Limb (tissue), 2 donors: Measurements from ENCODE around the gene ARHGAP8.

Experiments
- DNase-seq, 2 donors: peaks; one replicate each; pipeline ENCODE4 v3.0.0-alpha.2; 2016; ENCODE audit errors: extremely low spot score in 2 of 2

ARHGAP8 gene

DNA sequence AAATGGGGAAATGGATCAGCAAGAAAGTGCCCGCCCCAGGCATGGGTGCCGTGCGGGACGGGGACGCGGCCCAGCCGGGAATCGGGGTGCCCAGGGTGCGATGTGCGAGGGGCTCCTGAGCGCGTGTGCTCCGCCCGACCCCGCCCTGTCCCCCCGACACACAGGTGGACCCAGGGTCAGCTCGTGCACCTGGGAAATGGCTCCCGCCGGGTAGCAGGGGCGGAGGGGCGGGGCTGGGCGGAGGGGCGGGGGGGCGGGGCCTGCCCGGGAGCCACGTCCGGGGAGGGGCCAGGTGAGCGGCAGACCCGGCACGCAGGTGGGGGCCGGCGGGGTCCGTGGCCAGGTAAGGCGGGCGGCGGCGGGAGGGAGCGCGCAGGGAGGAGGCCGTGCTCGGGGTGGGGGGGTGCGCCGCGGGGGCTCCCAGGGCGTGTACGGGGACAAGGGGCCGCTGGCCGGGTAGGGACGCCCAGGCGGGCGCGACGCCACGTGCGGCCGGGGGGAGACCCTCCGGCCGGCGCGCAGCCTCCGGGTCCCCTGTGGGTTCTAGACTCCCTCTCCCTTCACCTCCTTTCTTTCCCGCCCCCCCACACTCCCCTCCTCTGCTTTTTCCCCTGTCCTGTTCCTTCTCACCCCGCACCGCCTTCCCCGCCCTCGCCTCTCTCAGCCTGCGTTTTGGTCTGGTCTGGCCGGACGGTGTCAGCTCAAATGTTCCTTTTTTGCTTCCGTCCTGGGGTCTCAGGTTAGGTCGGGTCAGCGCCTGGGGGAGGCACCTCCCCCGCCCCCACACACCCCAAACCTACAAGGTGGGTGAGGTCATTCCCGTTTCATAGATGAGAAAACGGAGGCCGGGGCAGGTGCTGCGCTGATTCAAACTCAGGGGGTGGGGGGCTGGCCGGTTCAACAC is at the start of gene ARHGAP8:
Gene ARHGAP8 (plus strand): TSS at position 291 of the 904 bp plus-strand sequence. CDS start 33,953 bp downstream, outside the sequence.
- peak in 1 of 2 donors; percentile 53 for DNase-seq

DNA sequence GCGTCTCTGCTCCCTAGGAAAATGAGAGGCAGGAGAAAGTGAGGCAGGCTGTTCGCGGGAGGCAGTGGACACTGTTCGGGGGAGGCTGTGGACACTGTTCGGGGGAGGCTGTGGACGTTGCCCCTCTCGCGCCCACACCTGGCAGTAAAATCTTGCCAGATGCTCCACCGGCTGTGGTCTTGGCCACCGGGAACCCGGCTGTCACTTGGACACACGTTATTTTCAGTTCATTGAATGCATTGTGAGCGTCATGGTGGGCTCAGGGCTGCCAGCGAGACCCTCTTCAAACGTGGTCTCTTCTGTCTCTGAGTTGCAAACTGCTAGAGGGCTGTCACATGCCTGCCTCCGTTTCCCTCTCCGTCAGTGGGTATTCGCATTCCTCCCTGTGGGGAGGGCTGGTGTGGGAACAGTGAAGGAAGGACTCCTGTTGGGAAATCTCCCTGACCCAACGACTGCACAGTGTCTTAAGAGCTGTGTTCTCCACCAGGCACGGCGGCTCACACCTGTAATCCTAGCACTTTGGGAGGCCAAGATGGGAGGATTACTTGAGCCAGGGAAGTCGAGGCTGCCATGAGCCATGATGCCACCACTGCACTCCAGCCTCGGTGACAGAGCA is 49.0 kb upstream of the ARHGAP8 start:
- no peak for DNase-seq

DNA sequence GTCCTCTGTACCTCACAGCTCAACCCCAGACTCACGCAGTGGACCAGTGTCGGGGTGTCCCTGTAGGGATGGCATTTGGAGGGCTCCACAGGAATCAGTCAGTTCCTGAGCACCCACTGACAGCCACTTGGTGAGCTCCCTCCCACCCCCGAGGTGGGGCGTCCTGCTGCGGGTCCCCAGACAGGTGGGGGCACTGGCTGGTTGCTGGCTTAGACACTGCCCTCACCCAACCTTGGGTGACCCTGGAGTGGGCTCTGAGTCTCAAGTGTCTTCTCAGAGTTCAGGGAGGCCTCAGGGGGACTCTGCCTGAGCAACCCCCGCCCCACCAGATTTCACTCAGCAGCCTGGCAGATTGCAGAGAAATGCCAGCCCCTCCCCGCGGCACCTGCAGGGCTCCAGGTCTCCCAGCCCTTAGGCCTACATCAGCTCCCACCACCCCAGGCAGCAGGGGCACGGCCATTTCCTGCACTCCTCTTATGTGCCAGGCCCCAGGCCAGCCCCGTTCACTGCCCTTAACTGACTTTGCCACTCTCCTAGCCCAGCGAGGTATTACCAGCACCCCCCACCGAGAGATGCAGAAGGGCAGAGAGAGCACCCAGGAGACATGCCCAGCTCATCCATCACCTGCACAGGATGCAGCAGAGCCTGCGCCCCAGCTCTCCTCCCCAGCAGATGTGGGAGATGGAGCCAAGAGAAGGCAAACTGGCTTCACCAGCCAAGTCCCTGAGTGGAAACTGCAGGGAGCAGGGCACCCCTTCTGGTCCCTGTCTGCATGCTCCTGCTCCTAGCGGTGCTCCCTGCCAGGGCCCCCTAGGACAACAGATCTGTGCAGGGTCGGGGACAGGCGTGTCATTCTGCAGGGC is 48.0 kb upstream of the ARHGAP8 start:
- DNase-seq: no peak

DNA sequence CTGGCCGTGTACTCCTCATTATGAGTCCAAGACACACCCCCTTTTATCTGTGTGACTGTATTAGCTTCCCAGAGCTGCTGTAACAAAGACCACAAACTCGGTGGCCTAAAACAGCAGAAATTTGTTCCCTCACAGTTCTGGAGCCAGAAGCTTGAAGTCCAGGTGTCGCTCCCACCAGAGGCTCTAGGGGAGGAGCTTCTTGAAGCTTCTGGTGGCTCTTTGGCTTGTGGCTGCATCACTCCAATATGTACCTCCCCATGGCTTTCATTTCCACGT is 47.4 kb upstream of the ARHGAP8 start:
- DNase-seq: no peak

DNA sequence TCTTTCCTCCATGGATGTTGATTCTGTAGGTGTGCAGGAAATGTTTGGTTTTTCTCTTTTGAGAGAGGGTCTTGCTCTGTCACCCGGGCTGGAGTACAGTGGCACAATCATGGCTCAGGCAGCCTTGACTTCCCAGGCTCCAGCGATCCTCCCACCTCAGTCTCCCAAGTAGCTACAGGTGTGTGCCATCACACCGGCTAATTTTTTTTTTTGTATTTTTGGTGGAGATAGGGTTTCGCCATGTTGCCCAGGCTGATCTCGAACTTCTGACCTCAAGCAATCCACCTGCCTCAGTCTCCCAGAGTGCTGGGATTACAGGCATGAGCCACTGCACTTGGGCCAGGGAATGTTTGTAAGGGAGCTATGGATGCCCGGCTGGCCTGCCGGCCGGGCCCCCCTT is 45.9 kb upstream of the ARHGAP8 start:
- DNase-seq: no peak

DNA sequence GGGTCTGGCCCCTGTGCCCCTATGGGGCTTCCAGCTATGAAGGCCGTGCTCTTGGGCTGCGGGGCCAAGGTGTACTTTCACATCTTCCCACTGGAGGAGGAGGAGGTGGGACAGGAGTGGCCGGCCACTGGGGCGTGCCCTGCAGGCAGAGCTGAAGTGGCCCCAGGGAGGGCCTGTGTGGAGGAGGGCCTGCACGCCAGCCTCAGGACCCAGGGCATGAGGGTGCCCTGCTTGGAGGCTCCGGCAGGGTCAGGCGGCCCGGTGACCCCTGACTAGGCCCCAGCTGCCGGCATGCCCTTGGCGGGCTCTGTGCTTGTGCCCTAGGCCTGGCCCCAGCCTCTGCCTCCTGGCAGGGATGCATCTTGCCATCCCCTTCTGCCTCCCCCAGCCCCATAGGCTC is 45.2 kb upstream of the ARHGAP8 start:
- DNase-seq: no peak

DNA sequence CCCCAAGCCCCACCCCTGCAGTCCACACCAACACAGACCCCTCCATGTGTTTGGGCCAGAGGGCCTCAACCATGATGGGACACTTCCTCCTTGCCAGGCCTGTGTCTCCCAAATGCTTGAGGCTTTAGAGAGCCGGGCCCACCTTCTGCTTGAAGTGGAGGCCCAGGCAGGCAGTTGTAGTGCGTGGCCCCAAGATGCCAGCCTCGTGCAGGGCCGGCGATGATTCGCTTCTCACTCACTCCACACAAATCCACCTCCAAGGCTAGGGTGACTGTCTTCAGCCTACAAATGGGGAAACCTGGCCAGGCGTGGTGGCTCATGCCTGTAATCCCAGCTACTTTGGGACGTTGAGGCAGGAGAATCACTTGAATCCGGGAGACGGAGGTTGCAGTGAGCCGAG is 44.6 kb upstream of the ARHGAP8 start:
- DNase-seq: no peak

DNA sequence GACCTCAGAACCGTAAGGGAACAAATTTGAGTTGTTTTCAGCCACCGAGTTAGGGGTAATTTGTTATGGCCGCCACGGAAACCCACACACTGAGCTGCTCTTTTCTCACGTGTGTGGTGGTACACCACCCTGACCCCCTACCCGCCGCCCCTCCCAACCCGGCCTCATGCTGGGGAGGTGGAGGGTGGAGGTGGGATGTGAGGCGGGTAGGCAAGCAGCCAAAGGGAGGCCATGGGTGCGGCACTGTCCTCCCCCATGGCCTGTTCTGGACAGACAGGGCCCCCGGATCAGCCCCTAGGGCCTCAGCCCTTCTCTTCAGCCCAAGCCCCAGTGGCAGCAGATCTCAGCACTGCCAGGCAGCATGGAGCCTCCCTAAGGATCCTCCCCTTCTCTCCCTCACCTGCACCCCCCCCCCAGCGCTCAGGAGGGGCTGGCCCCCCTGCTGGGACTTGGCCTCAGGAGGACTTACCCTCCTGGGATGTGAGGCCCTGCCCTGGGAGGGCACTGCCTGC is 42.4 kb upstream of the ARHGAP8 start:
- DNase-seq: no peak

DNA sequence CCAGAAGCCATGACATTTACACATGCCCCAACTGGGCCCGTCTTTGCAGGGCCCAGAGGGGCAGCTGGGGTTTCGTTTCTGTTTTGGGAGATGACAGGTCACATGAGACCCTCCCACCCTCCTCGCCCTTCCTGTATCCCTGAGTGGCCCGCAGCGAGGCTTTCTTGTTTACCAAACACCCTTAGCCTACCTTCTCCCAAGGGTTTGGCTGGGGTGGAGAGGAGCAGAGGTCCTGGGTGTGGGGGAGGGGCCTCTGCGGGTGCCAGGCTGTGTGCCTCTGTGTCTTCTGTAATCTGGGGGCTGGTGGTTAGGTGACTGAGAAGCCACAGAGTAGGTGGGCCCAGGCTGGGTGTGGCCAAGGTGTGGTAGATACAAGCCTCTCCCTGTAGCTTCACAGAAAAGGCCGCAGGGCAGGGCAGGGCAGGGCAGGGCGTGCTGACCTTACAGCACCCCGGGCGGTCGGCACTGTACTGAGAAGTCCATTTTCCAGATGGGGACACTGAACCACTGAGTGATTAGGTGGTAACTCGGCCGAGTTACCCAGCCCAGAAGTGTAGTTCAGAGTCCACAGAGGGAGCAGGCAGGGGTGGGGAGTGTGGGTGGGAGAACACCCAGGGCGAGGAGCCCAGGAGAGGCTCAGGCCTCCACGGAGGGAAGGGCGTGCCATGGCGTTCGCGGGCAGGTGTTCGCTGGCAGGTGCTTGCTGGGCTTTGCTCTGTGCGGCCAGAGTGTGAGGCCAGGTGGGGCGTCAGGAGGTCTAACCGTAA is 41.7 kb upstream of the ARHGAP8 start:
- DNase-seq: no peak

DNA sequence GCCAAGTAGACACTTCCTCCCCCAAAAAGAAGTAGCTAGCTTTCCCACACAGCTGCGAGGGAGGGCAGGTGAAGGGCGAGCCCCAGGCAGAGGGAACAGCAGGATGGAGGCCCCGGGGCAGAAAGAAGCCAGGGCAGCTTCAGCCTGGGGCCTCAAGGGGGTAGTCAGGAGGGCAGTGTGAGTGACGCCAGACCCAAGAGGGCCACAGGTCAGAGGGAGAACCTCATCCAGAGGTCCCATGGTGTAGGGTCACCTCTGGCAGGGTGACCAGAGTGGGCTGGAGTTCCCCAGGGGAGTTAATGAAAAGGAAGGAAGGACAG is 41.2 kb upstream of the ARHGAP8 start:
- DNase-seq: no peak

DNA sequence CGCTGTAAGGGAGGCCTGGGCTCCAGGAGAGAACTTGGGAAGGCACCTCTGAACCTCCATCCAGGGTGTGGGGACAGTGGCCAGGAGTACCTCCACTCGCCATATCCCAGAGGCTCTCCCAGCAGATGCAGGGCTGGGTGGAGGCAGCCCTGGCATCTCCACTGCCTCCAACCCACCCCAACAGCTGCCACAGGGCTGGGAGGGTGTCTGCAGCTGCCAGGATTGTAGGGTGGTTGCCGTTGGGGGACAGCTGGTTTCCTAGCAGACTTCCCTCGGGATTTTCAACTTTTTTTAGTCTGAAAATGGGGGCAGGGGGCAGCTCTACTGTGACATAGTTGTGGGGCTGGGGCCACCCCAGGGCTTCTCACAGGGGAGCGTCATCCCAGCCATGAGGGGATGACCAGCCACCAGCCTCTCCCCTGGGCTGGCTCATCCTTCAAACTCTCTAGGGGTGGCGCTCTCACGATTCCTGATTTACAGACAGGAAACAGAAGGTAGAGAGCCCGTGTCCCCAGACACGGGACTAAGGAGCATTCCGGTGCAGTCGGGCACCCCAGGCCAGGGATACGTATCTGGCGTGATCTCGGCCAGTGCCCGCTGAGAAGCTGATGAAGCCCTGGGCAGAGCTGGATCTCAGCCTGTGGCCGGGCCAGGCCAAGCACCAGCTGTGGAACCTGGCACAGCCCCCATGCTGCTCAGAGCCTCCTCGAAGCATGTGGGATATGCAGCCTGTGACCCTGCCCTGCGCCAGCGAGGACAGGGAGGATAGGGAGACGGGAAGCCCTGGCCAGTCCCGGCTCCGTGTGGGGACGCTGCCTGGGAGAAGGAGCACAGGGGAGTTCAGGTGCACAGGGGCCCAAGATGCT is 40.5 kb upstream of the ARHGAP8 start:
- DNase-seq: no peak

DNA sequence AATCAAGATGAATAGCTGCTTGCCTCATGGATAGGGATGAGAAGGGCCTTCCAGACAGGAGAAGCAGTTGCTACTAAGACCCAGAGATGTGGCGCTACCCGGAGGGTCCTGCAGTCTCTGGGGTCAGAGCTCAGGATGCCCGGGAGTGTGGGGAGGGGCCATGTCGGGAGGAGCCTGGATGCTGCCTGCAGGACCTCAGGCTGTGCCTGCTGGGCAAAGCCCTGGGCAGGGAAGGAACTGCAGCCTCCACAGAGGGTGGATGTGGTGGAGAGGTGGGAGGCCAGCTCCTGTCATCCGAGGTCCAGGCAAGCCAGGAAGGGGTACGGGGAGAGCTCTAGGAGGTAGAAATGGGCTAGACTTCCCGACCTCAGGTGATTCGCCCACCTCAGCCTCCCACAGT is 39.4 kb upstream of the ARHGAP8 start:
- no peak for DNase-seq

DNA sequence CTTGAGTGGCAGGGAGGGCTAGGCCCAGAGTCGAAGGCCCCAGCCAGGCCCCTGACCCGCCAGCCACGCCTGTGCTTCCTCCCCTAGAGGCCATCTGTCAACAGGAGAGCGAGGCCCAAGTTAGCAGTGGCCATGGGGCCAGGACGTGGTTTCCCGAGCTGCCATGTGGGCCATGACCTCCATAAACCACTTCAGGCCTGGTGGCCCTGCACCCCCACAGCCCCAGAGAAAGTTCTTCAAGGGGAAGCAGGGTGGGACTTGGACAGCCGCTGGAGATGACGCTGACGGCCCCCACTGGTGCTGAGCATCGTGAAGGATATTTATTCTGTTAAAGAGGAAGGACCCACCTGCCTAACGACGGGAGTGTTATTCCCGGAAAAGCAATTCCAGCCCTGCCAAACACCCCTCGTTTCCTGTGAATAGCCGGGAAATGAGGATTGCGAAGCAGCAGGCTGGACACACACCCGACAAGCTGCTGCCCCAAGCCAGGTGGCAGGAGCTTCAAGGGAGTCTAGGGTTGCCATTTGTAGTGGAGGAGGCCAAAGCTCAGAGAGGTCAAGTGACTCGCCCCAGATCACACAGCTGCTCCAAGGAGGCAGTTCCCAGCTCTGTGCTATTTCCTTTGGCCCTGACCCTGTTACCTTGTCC is 37.5 kb upstream of the ARHGAP8 start:
- DNase-seq: no peak

DNA sequence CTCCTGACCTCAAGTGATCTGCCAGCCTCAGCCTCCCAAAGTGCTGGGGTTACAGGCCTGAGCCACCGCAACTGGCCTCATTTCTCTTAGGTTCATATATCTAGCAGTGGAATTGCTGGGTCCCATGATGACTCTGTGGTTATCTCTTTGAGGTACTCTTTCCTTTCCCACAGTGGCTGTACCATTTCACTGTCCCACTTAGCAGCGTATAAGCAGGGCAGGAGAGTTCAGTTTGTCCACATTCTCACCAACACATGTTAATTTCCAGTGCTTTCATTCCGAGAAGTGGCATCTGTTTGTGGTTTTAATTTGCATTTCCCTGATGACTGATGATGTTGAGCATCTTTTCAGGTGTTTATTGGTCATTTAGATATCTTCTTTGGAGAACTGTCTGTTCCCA is 34.0 kb upstream of the ARHGAP8 start:
- no peak for DNase-seq

DNA sequence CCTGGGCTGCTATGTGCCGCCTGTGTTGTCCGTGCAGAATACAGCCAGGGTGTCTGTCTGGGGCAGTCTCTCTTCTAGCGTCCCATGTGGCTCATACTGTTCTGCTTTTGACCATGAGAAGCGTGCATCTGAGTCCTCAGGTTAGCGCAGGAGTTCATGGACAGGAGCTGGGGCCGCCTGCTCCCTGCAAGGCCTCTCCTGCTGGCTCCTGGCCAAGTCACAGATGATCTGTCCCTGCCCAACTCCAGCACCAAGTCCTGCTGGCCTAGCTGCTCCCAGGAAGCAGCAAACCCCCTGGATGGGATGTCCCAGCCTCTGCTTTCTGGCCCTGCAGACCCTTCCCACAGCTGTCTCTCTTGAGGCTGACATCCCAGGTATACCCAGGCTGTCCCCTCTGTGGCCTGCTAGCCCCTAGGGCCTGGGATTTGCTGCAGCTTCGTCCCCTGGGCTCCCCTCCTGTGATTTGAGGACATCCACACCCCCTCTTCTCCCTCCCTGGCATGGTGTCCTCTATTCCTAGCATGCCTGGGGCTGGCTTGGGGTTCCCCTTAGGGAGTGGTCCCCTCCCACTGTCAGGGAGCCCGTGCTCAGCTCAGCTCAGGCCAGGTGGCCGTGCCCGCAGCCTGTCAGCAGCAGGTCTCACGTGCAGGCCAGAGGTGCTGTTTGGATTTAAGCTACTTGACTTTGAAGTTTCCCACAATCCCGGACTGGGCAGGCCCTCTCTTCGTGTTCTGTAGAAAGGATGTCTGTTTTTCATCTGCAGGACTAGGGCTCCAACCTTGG is 32.6 kb upstream of the ARHGAP8 start:
- DNase-seq: peak in 1 of 2 donors; percentile 52

DNA sequence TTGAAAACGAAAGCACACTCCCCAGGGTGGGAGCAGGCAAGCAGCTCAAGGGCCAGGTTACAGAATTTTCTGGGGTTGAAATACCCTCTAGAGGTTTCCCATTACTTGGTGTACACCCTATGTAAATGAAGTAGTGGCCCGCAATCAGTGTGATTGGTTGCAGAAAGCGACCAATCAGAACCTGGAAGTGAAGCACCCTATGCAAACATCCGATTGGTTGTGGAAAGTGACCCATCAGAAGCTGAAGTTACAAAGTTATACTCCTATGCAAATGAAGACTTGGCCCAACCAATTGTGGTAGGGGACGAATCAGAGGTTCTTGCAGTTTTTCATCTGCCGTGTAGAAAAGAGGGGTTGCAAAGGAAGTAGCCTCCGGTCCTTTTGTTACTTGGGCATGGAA is 31.2 kb upstream of the ARHGAP8 start:
- no peak for DNase-seq

DNA sequence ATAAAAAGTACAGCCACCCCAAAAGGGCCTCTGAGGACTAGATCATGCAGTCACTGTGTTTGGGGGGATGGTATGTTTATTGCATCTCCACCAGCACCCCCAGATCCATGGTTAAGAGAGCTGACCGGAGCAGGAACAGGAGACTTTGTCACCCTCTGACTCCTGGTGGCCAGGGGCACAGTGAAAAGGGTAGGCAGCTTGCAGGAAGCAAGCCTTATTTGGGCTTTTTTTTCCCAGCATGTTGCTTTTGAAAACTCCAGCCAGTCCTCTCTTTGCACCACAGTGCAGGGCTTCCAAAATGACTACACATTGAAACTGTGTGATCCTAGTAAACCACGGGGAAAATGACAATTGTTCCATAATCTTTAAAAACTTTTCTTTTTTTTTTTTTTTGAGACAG is 29.8 kb upstream of the ARHGAP8 start:
- DNase-seq: no peak

DNA sequence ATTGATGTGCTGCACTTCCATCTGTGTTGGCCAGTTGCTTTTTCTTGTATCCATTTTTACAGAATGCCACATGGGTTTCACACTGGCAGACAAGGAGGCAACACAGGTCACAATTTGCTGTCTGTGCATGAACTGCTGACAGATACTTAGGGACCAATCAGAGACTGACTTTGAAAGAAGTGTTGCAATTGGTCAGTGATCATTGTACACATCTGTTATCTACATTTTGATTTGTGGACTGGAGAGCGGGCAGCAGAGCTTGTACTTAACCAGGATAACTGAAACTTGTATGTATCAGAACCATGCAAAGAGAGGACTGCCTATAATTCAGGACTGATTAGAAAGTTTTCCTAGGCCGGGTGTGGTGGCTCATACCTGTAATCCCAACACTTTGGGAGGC is 28.6 kb upstream of the ARHGAP8 start:
- DNase-seq: no peak

DNA sequence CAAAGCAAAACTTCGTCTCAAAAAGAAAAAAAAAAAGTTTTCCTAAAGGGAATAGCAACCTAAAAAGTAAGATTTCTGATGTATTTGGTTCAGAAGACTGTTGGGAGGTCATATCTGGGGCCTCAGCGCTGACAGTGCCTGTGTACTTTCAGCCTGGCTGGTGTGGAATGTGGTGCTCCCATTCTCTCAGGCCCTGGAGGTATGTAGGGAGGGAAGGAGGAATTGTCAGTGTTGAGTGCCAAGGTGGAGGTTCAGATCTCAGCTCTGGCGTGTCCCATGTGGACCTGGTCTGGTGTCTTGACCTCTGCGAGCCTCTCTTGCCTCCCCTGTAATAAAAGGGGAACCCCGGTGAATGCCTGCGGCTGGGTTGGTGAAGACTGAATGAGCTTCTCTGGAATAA is 28.0 kb upstream of the ARHGAP8 start:
- no peak for DNase-seq
